H9 (cell line): Measurements from ENCODE around the gene PRKD2. TPM values are rescaled to one million over a fixed set of nuclear protein-coding genes. Genes with fewer than 3 reads are reported as not detected.

ENCODE experiments used
- DNase-seq: peaks from one replicate; pipeline ENCODE4 v3.0.0-alpha.2; 2017
- H2AFZ ChIP-seq: one replicate; pipeline ENCODE4 v1.6.1; 2013; ENCODE audit warnings: mild to moderate bottlenecking, low read length, control low read depth, moderate library complexity
- H2AK5ac ChIP-seq: 2 replicates; pipeline ENCODE4 v1.6.1; 2013; ENCODE audit warnings: low read length, control low read depth, mixed read lengths; ENCODE audit not compliant: insufficient read length
- H2BK120ac ChIP-seq: one replicate; pipeline ENCODE4 v1.6.1; 2013; ENCODE audit warnings: low read depth, mild to moderate bottlenecking, low read length, control low read depth, inconsistent platforms; ENCODE audit not compliant: poor library complexity, severe bottlenecking
- H2BK12ac ChIP-seq: 2 replicates; pipeline ENCODE4 v1.6.1; 2013; ENCODE audit warnings: low read length, control low read depth, mixed read lengths, low read depth; ENCODE audit not compliant: insufficient read length
- H2BK15ac ChIP-seq: 2 replicates; pipeline ENCODE4 v1.6.1; 2013; ENCODE audit warnings: low read depth, low read length, control low read depth
- H2BK20ac ChIP-seq: one replicate; pipeline ENCODE4 v1.6.1; 2013; ENCODE audit warnings: low read depth, mild to moderate bottlenecking, low read length, control low read depth, inconsistent platforms; ENCODE audit not compliant: poor library complexity, severe bottlenecking
- H2BK5ac ChIP-seq: 2 replicates; pipeline ENCODE4 v1.6.1; 2013; ENCODE audit warnings: low read length, control low read depth, mixed read lengths; ENCODE audit not compliant: insufficient read length
- H3K14ac ChIP-seq: 2 replicates; pipeline ENCODE4 v1.6.1; 2013; ENCODE audit warnings: low read length, control low read depth; ENCODE audit not compliant: insufficient read depth
- H3K18ac ChIP-seq: 2 replicates; pipeline ENCODE4 v1.6.1; 2013; ENCODE audit warnings: low read depth, mild to moderate bottlenecking, mixed read lengths, low read length, control low read depth; ENCODE audit not compliant: insufficient read length
- H3K23ac ChIP-seq: 2 replicates; pipeline ENCODE4 v1.6.1; 2013; ENCODE audit warnings: low read length, control low read depth, mixed read lengths, low read depth; ENCODE audit not compliant: insufficient read length
- H3K23me2 ChIP-seq: 2 replicates; pipeline ENCODE4 v1.6.1; 2013; ENCODE audit warnings: low read depth, mild to moderate bottlenecking, mixed read lengths, low read length, control low read depth; ENCODE audit not compliant: insufficient read length, poor library complexity, severe bottlenecking
- H3K27ac ChIP-seq: 2 replicates; pipeline ENCODE4 v1.5.1; 2013; ENCODE audit warnings: low read length, control low read depth, mixed read lengths, low read depth; ENCODE audit not compliant: insufficient read length
- H3K27me3 ChIP-seq: 2 replicates; pipeline ENCODE4 v1.6.1; 2013; ENCODE audit warnings: low read length, control low read depth, inconsistent platforms; ENCODE audit not compliant: insufficient read depth
- H3K4ac ChIP-seq: 2 replicates; pipeline ENCODE4 v1.6.1; 2013; ENCODE audit warnings: low read depth, mild to moderate bottlenecking, control low read depth, inconsistent platforms, low read length, moderate library complexity
- H3K4me1 ChIP-seq: 2 replicates; pipeline ENCODE4 v1.6.1; 2013; ENCODE audit warnings: low read length, control low read depth, inconsistent platforms; ENCODE audit not compliant: insufficient read depth
- H3K4me2 ChIP-seq: 2 replicates; pipeline ENCODE4 v1.6.1; 2013; ENCODE audit warnings: low read length, control low read depth, mixed read lengths; ENCODE audit not compliant: insufficient read length, insufficient read depth
- H3K56ac ChIP-seq: 2 replicates; pipeline ENCODE4 v1.6.1; 2013; ENCODE audit warnings: low read depth, mild to moderate bottlenecking, mixed read lengths, low read length, control low read depth; ENCODE audit not compliant: insufficient read length
- H3K79me1 ChIP-seq: 2 replicates; pipeline ENCODE4 v1.6.1; 2013; ENCODE audit warnings: low read depth, mild to moderate bottlenecking, moderate library complexity, low read length, control low read depth, inconsistent platforms; ENCODE audit not compliant: insufficient read depth, poor library complexity, severe bottlenecking
- H3K79me2 ChIP-seq: 2 replicates; pipeline ENCODE4 v1.6.1; 2013; ENCODE audit warnings: low read length, control low read depth, inconsistent platforms; ENCODE audit not compliant: insufficient read depth
- H3K9ac ChIP-seq: 2 replicates; pipeline ENCODE4 v1.6.1; 2013; ENCODE audit warnings: low read length, control low read depth, mixed read lengths; ENCODE audit not compliant: insufficient read length; ENCODE audit errors: extremely low read depth
- H3K9me3 ChIP-seq: one replicate; pipeline ENCODE4 v1.6.1; 2013; ENCODE audit warnings: low read depth, low read length, inconsistent platforms; ENCODE audit not compliant: control insufficient read depth
- H3T11ph ChIP-seq: one replicate; pipeline ENCODE4 v1.6.1; 2013; ENCODE audit warnings: mild to moderate bottlenecking, low read length, control low read depth, inconsistent platforms
- H4K20me1 ChIP-seq: one replicate; pipeline ENCODE4 v1.6.1; 2013; ENCODE audit not compliant: control insufficient read depth, insufficient read length, insufficient read depth
- H4K5ac ChIP-seq: 2 replicates; pipeline ENCODE4 v1.6.1; 2013; ENCODE audit warnings: low read depth, mild to moderate bottlenecking, mixed read lengths, low read length, control low read depth; ENCODE audit not compliant: insufficient read length
- H4K8ac ChIP-seq: replicated peaks from 2 replicates; pipeline ENCODE4 v1.6.1; 2013; ENCODE audit warnings: low read length, control low read depth, mixed read lengths, low read depth; ENCODE audit not compliant: insufficient read length
- H4K91ac ChIP-seq: 2 replicates; pipeline ENCODE4 v1.6.1; 2013; ENCODE audit warnings: low read depth, mild to moderate bottlenecking, moderate library complexity, mixed read lengths, low read length, control low read depth; ENCODE audit not compliant: insufficient read length
- H3K27ac Mint-ChIP-seq, 3 experiments: 2 replicates in 2 of 3; 3 replicates in 1 of 3; pipeline ENCODE4 v1.8.0; 2020 to 2021; ENCODE audit warnings: mixed read lengths in 3 of 3, mild to moderate bottlenecking in 1 of 3, moderate library complexity in 1 of 3
- H3K27me3 Mint-ChIP-seq: 2 replicates; pipeline ENCODE4 v1.8.0; 2021; ENCODE audit warnings: low read depth, mild to moderate bottlenecking, moderate library complexity, mixed read lengths
- H3K36me3 Mint-ChIP-seq, 3 experiments: 2 replicates in 2 of 3; 3 replicates in 1 of 3; pipeline ENCODE4 v1.8.0; 2020 to 2021; ENCODE audit warnings: low read depth in 3 of 3, mixed read lengths in 3 of 3; ENCODE audit not compliant: insufficient read depth in 1 of 3
- H3K4me1 Mint-ChIP-seq, 2 experiments: 2 replicates each; pipeline ENCODE4 v1.8.0; 2020; ENCODE audit warnings: mixed read lengths in 2 of 2
- H3K4me3 Mint-ChIP-seq, 2 experiments: 2 replicates in 1 of 2; 3 replicates in 1 of 2; pipeline ENCODE4 v1.8.0; 2020 to 2021; ENCODE audit warnings: mild to moderate bottlenecking in 2 of 2, mixed read lengths in 2 of 2, moderate library complexity in 1 of 2
- H3K9me3 Mint-ChIP-seq, 2 experiments: 2 replicates in 1 of 2; 3 replicates in 1 of 2; pipeline ENCODE4 v1.8.0; 2020; ENCODE audit warnings: mild to moderate bottlenecking in 2 of 2, mixed read lengths in 2 of 2, moderate library complexity in 1 of 2
- CTCF ChIP-seq: fragments of 200-600 bp; sonication (generic); conservative IDR thresholded peaks from 3 replicates; pipeline ENCODE4 v1.8.0; 2021; ENCODE audit warnings: antibody characterized with exemption, mild to moderate bottlenecking
- WGBS: extraction: QIAGEN DNeasy Blood & Tissue Kit; methylation state at CpG from one replicate; pipeline ENCODE4 v1.1.7; 2013; ENCODE audit warnings: missing lambda C conversion rate, low lambda C conversion rate, mixed read lengths; ENCODE audit not compliant: insufficient read length; ENCODE audit errors: extremely low coverage; 5-methylcytosine and 5-hydroxymethylcytosine counted together
- total RNA-seq: library from RNA; stranded (reverse); gene quantifications from 2 replicates; pipeline ENCODE4 v1.2.1, GENCODE V29; 2021

The PRKD2 gene
- total RNA-seq, 1 experiment from 2014 or later, result 60.7 TPM

GRCh38 chr19:46744005-46744691, 27.2 kb upstream of the PRKD2 start:
- no peak overlapping the region for H2AK5ac ChIP-seq
- H3K4me1 Mint-ChIP-seq, result peaks cover 45 to 56% of the 10 kb centered on the region in 2 experiments
- H3K27ac ChIP-seq, result no peak overlapping the region
- H3K9ac ChIP-seq, result peak overlapping the region; percentile 41
- H4K20me1 ChIP-seq, result no peaks in the 10 kb centered on the region
- no peak overlapping the region for H4K91ac ChIP-seq
- no peak overlapping the region for H3K14ac ChIP-seq
- H4K8ac ChIP-seq, result no peak overlapping the region
- H3K4me1 ChIP-seq, result peaks cover 3% of the 10 kb centered on the region; the same call in 1 of the 2 replicates
- H2BK5ac ChIP-seq, result no peak overlapping the region
- H2AFZ ChIP-seq, result no peak overlapping the region
- H3K27ac Mint-ChIP-seq, result peak overlapping the region in 1 of 3 experiments; percentile 18; a peak in 2 of 7 replicates
- H3K18ac ChIP-seq, result no peak overlapping the region
- H3K56ac ChIP-seq, result no peak overlapping the region
- H2BK20ac ChIP-seq, result no peak overlapping the region
- no peaks in the 10 kb centered on the region for H3K9me3 Mint-ChIP-seq
- no peak for TF ChIP-seq CTCF
- H3K9me3 ChIP-seq, result no peaks in the 10 kb centered on the region
- peaks cover 12% of the 10 kb centered on the region for H3K23me2 ChIP-seq
- H2BK12ac ChIP-seq, result no peak overlapping the region
- no peaks in the 10 kb centered on the region; the same call in 1 of the 2 replicates for H3K27me3 Mint-ChIP-seq
- no peak for DNase-seq
- no CpG with 5 or more reads among the region's 12 CpGs for WGBS
- no peak overlapping the region for H3K23ac ChIP-seq
- H3K4me3 Mint-ChIP-seq, result peak overlapping the region; percentile 97 to 99
- peaks cover 5 to 50% (median 34%) of the 10 kb centered on the region in 3 experiments; a peak in 6 of 7 replicates for H3K36me3 Mint-ChIP-seq
- H3K4ac ChIP-seq, result no peak overlapping the region
- H3K27me3 ChIP-seq, result no peaks in the 10 kb centered on the region
- H4K5ac ChIP-seq, result no peak overlapping the region
- peak overlapping the region; percentile 62 for H3K4me2 ChIP-seq
- peaks cover 50% of the 10 kb centered on the region for H3K79me2 ChIP-seq
- H2BK120ac ChIP-seq, result no peak overlapping the region
- no peak overlapping the region for H3T11ph ChIP-seq
- H3K79me1 ChIP-seq, result peaks cover 3% of the 10 kb centered on the region
- no peak overlapping the region for H2BK15ac ChIP-seq
